Activated T-cell treated with anti-CD3 and anti-CD28 coated beads for 1 hour (primary cell): ENCODE results near the gene RRP7A.
"Not testable (repeated sequence)": the region's sequence is repeated elsewhere in the genome, so short reads cannot be mapped to it uniquely, and the experiment has no call there.

Experiments
- DNase-seq: peaks from one replicate; pipeline ENCODE4 v3.0.0-alpha.2; 2020; ENCODE audit warnings: low read depth

Gene RRP7A

GRCh38 chr22:42535082-42535731 is 15.6 kb upstream of the RRP7A start:
- not testable (repeated sequence) for DNase-seq

- DNase-seq, result no peak
Observed at GRCh38 chr22:42533638-42533977, 14.0 kb upstream of the RRP7A start.

- DNase-seq, result not testable (repeated sequence)
Observed at GRCh38 chr22:42531401-42532084, 11.9 kb upstream of the RRP7A start.

DNA sequence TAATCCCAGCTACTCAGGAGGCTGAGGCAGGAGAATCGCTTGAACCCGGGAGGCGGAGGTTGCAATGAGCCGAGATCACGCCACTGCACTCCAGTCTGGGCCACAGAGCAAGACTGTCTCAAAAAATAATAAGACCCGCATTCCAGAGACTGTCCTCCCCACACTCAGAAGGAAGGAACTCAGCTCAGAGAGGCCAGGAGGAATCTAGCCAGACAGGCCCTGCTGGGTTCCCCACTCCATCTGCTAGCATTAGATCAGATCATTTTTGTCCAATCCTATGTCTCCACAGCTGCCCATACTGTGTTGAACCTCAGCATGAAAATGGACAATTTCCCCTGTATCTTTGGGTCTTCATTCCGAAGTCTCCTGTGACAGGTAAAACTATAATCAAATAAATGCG is 9.8 kb upstream of the RRP7A start:
- not testable (repeated sequence) for DNase-seq

DNA sequence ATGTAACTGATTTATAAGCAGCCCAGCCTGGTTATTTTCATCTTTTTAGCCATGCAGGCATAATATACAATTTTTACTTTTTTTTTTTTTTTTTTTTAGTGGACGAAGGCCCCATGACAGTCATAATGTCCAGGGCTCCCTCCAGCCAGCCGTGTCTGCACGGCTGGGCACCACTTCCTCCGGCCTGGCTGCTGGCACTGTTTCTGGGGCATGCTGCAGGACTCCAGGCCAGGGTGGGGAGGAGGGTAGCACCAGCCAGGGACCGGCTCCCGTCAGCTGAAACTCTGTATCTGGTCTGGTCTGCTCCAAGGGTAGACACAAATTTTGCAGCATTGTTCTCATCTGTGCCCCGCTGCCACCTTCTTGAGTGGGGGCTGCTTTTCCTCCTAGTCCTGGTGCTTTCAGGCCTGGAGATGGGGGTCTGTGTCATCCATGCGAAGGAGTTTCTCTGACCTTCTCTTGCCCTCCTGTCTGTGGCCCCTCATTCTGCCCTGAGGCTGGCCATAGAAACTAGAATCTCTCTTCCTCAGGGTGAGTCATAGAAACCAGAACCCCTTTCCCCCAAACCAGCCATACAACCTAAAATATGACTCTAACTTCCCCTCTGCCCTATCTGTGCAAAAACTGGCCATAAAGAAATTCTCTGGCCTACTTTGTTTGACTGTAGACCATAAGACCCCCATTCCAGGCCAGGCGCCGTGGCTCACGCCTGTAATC is 9.2 kb upstream of the RRP7A start:
- no peak for DNase-seq

GRCh38 chr22:42522546-42522945 is 3.0 kb upstream of the RRP7A start:
- no peak for DNase-seq

DNA sequence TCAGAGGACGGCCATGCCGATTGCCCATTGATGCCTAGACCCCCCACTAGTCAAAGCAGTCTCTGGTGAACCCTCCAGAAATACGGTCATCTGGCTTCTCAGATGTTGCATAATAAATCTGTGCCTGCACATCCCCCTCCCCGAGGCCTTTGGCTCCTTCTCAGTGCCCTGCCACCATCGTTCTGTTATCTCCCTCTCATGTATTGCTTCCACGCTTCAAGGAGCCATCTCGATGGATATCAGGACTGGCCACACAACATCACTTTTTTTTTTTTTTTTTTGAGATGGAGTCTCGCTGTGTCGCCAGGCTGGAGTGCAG is 1.6 kb upstream of the RRP7A start:
- no peak for DNase-seq

DNA sequence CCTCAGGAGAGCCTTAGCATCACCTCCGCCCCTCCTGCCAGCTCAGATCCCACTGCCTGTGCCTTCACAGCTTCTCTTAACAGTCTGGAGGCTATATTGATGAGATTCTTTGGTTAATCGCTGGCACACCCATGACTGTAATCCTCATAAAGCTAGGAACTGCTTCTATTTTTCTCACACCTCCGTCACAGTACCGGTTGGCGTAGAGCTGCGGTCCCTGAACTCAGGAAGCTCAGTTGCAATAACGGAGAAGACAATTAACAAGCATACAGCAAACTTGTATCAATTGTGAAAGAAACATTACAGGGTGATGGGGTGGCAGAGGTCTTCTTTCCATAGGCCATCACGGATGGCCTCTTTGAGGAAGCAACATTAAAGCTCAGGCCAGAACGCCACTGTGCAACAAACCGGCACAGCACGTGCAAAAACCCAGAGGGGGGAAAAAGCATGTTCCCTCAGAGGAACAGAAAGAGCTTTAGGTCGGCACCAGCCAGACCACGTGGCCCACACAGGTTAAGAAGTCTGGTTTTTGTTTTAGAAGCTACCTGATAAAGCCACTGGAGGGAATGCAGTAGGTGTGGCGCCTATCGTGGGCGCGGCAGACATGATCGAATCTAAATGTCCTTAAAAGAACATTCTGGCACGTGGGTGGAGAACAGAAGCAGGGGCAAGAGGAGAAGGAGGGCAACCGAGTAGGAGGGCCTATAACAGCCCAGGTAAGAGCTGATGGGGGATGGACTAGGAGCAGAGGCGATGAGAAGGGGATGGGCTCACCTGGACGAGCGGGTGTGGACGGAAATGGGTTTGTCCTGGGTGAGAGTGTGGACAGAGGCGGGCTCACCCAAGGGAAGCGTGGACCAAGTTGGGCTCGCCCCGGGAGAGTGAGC is 715 bp downstream of the RRP7A start:
- not testable (repeated sequence) for DNase-seq

GRCh38 chr22:42517103-42517502 is 2.5 kb downstream of the RRP7A start:
- DNase-seq, result not testable (repeated sequence)

GRCh38 chr22:42515896-42516295 is 3.7 kb downstream of the RRP7A start:
- no peak for DNase-seq

- not testable (repeated sequence) for DNase-seq
Observed at GRCh38 chr22:42515304-42515703, 4.3 kb downstream of the RRP7A start.

DNA sequence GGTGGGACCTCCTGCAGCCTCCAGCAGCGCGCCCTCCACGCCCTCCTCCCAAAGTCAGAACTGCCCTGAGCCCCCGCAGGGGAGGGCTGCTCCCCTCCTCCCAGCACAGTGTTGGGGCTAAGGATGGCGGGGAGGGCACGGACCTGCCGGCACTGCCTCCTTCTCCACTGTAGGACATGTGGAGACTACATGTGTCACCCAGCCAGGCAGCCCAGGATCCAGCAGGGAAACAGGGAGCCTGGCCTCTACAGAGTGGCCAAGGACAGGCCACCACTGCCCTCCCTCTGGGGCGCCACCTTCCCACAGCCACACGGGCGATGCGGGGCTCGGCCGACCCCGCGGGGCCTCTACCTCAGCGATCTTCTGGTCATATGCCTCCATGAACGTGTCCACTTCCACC is 5.3 kb downstream of the RRP7A start:
- DNase-seq, result not testable (repeated sequence)

- DNase-seq, result not testable (repeated sequence)
Observed at GRCh38 chr22:42512273-42512990, 7.2 kb downstream of the RRP7A start.

DNA sequence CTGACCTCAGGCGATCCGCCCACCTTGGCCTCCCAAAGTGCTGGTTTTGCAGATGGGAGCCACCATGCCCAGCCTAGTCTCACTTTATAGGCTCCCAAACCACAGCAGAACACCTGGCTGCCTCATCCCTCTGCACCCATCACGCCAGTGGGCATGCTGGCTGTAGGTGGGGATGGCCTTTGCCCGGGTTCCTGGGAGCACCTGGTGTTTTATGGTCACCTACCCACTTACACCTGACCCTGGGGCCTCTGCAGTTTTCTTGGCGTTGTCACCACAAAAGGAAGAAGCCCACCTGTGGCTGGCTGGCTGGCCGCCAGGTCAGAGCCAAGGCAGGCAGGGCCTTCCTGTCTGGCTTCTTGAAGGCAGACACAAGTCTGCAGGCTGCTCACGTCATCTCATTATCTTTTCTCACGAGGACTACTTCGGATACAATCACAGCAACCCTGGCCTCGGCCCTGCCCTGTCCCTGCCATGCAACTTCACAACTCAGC is 8.2 kb downstream of the RRP7A start:
- DNase-seq, result no peak

GRCh38 chr22:42509548-42509947 is 10.0 kb downstream of the RRP7A start:
- no peak for DNase-seq

GRCh38 chr22:42508975-42509364 is 10.6 kb downstream of the RRP7A start:
- DNase-seq, result not testable (repeated sequence)

- not testable (repeated sequence) for DNase-seq
Observed at GRCh38 chr22:42508327-42508974, 11.1 kb downstream of the RRP7A start.

GRCh38 chr22:42500836-42501179 is 18.8 kb downstream of the RRP7A start:
- no peak for DNase-seq

- DNase-seq, result peak; percentile 74
Observed at GRCh38 chr22:42500161-42500835, 19.3 kb downstream of the RRP7A start.

DNA sequence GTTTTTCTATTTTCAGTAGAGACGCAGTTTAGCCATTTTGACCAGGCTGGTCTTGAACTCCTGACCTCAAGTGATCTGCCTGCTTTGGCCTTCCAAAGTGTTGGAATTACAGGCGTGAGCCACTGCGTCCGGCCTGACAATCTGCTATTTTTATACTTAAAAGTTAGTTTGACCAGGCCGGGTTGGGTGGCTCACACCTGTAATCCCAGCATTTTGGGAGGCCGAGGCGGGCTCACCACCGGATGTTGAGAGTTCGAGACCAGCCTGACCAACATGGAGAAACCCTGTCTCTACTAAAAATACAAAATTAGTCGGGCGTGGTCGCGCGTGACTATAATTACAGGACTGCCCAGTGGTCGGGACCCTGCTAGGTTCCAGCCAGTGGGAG is 19.8 kb downstream of the RRP7A start:
- DNase-seq, result not testable (repeated sequence)
